ENCODE measurements around the gene RHOC. TPM values are rescaled to one million over a fixed set of nuclear protein-coding genes. Genes with fewer than 3 reads are reported as not detected.

The RHOC gene
- total RNA-seq, 1 donor from 2014 or later = 174 TPM

DNA sequence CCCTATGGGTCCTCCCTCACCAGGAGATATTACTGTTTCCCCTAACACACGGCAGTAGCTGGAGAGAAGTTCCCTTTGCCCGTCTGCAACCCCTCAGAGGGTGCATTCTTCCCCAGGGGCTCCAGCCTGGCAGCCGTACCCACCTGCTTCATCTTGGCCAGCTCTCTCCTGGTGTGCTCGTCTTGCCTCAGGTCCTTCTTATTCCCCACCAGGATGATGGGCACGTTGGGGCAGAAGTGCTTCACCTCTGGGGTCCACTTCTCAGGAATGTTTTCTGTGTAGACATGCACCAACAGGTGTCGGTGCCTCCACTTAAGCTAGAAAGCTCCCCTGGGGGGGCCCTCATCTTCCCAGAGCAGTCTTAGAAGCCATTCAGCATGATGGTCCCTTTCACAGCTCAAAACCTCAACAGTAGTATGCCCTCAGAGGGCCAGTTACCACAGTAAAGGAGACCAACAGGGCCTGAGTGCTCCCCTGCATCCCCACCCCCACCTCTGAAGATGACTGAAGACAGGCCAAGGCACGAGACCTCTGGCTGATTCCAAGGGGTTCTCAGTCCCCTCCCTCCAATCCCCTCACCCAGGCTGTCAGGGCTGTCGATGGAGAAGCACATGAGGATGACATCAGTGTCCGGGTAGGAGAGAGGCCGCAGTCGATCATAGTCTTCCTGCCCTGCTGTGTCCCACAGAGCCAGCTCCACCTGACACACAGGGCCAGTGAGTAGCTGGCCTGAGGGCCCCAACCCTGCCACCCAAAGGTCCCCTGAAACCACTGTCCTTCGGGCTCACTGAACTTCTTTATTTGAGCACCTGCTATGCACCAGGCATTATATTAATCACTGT is 4.3 kb downstream of the RHOC start:
- DNase-seq (ENCODE audit: low read depth) = no peak

DNA sequence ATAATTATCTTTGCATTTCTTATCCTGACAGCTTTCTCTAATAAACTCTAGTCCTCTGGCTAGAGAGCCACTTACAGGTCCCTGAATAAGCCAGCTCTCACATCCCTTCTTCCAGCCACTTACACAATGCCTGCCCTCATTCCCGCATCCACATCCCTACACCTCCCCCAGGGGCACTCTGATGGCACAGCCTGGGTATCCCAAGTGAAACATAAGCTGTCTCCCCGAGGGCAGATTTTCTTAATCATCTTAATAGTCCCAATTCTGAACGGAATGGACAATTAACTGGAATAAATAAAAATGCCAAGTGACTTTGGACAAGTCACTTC is 4.9 kb downstream of the RHOC start:
- no peak for DNase-seq (ENCODE audit: low read depth)

DNA sequence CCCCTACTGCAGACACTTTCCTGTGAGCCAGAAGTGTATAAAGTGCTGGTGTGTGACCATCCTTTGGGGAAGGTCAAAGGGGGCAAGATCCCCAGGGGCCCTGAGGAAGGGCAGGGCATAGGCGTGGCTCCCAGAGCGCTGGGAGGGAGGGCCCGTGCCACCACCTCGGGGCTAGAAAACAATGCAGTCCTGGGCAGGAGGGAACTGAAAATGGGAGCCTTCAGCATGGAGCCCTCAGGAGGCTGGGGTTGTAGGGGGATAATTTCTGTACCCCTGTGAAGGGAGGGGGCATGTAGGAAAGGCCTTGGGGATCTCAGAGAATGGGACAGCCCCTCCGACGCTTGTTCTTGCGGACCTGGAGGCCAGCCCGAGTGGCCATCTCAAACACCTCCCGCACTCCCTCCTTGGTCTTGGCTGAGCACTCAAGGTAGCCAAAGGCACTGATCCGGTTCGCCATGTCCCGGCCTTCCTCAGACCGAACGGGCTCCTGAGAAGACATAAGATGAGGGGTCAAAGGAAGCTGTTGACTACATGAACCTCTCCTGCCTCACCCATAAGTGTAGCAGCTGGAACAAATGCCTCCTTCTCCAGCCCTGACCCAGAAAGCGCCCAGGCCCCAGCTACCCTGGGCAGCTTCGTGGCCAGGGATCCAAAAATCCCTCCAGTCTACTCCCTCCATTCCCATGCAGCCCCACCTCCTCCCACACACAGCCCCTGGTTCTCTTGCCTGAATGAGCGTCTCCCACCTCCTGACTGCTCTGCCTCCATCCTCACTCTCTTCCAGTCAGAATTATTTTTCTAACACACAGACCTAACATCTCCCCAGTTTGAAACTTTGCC is 5.5 kb downstream of the RHOC start:
- peak; percentile 30 for DNase-seq (ENCODE audit: low read depth)

DNA sequence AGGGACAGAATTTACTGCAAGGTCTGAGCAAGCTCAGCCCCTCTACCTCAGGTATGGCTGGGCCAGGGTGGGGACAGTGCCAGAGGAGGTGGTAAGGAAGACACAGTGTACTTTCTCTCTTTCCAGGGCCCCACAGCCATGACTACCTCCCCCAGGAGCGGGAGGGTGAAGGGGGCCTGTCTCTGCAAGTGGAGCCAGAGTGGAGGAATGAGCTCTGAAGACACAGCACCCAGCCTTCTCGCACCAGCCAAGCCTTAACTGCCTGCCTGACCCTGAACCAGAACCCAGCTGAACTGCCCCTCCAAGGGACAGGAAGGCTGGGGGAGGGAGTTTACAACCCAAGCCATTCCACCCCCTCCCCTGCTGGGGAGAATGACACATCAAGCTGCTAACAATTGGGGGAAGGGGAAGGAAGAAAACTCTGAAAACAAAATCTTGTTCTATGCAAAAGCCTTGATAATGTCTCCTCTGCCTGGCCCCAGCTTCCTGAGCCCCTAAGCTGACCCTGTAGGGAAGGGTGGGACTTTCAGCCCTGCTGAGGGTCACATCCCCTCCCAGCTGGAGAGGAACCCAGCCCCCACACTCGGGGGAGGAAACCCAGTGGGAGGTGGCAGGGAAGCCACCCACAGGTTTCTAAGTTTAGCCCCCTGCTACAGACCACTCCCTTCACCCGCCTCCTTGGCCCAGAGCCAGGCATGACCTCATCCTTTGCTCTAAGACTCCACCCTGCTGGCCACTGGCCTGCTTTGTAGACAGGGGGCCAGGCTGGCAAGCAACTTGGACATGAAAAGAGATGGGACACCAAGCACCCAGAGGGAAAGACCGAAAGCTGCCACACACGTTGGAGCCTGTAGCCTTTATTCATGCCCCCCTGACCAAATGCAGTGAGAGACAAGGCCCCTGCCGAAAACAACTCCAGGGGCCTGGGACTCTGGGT is 6.4 kb downstream of the RHOC start:
- peak; percentile 98 for DNase-seq (ENCODE audit: low read depth)

DNA sequence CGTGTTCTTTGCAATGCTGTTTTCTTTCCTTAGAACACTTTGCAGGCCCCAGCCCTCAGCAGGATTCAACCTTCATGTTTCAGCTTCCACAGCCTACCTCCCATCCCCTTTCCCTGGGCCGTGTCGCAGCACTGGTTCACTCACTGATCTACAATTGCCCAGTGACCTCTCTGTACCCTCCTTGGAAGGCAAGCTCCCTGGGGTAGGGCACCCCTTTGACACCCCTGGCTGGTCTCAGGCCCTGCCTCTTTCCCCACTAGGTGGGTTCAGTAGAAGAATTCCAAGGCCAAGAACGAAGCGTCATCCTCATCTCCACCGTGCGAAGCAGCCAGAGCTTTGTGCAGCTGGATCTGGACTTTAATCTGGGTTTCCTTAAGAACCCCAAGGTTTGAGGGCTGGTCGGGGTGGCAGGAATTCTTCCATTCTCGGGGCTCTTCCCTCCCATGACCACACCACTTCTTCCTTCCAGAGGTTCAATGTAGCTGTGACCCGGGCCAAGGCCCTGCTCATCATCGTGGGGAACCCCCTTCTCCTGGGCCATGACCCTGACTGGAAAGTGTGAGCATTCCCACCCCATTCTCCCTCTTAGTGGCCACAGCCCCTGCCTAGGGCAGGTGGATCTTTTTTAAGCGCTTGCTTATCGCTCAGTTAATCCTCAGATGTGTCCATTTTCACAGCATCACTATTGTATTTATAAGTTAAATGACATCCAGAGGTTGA is 7.3 kb downstream of the RHOC start:
- DNase-seq (ENCODE audit: low read depth) = no peak

DNA sequence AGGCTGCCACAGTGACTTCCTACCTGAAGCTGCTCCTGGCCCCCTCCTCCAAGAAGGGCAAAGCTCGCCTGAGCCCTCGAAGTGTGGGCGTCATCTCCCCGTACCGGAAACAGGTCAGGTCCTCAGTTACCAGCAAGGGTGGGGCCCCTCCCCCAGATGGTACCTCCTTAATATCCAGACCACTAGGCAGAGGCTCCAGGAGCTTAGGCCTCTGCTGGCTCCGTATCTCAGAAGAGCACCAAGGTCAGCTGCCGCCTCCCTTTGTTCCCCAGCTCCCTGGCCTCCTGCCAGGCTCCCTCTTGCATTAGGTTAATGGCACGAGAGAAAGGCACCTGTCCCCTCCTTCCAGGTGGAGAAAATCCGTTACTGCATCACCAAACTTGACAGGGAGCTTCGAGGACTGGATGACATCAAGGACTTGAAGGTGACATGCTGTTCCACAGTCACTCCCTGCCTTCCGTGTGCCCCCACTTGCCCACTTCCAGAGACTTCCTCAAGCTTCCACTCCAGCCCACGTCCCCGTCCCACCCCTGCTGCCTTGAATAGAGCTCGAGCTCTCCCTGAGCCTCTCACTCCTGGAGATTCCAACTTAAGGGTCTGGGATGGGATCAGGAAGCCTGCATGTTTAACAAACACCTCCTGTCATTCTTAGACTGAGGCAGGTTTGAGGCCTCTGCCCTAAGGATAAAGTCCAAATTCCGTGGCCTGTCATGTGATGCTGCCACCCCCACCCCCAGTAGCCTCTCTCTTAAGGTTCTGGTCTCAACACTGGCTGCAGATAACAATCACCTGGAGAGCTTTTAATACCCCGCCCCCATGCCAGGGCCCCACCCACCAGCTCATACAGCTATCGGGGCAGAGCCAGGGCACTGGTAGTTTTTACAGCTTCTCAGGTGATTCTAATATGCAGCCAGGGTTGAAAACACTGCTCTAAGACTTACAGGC is 8.3 kb downstream of the RHOC start:
- DNase-seq (ENCODE audit: low read depth) = peak; percentile 33

DNA sequence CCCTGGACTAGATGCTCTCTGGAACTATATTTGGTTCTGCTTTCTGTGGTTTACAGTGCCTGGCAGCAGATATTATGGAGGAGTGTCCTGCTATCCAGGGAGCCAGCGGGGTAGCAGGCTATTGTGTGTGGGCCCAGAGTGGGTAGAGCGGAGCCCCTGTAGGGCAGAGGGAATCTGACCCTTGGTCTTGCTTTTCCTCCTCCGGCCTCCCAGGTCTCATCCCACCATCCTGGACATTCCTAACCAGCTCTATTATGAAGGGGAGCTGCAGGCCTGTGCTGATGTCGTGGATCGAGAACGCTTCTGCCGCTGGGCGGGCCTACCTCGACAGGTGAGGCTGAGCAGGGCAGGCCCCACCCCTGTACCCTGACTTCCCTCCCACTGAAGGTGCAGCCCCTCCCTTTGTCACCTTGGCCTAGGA is 9.1 kb downstream of the RHOC start:
- DNase-seq (ENCODE audit: low read depth) = peak; percentile 49

DNA sequence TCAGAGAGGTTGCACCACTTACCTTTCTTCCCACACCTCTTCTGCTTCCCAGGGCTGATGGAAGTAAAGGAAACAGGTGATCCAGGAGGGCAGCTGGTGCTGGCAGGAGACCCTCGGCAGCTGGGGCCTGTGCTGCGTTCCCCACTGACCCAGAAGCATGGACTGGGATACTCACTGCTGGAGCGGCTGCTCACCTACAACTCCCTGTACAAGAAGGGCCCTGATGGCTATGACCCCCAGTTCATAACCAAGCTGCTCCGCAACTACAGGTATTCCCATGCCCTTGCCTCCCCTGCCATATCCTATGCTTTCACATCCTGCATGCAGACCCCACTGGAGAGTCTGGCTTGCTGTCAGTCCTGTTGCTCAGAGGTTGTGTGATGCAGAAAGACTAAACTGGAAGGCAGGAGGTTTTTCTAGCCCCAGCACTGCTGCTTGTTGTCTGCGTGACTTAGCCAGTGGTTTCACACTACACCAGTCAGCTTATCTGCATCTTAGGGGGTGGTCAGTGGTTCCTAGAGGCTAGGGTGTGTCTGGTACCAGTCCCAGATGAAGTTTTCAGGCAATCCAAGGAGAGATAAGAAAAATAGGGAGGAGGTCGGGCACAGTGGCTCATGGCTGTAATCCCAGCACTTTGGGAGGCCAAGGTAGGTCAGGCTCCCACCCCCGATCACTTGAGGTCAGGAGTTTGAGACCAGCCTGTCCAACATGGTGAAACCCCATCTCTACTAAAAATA is 10.2 kb downstream of the RHOC start:
- peak; percentile 30 for DNase-seq (ENCODE audit: low read depth)

DNA sequence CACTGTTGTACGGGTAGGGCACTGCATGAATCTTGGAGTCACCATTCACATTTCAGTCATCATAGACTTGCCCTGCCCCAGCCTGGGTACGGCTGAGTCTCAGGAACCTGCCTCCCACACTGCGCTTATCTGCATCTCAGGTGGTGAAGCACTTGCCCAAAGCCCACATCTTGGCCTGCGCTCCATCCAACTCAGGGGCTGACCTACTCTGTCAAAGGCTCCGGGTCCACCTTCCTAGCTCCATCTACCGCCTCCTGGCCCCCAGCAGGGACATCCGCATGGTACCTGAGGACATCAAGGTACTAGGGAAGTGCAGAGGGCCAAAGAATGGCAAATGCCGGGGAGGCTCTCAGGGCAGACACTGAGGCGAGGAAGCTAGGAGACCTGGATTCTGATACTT is 11.7 kb downstream of the RHOC start:
- DNase-seq (ENCODE audit: low read depth) = no peak

DNA sequence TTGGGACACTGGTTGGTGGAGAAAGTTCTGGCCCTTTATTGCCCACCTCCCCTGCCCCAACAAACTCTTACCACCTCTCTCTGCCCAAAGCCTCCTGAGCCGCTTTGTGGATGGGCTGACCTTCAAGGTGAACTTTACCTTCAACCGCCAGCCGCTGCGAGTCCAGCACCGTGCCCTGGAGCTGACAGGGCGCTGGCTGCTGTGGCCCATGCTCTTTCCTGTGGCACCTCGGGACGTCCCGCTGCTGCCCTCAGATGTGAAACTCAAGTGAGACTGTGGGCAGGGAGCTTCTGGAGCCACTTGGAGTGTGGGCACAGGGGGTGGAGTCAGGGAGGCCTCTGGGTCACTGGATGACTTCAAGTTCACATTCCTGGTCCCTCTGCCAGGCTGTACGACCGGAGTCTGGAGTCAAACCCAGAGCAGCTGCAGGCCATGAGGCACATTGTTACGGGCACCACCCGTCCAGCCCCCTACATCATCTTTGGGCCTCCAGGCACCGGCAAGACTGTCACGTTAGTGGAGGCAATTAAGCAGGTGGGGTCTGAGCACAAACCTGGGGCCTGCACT is 12.5 kb downstream of the RHOC start:
- DNase-seq (ENCODE audit: low read depth) = peak; percentile 80

DNA sequence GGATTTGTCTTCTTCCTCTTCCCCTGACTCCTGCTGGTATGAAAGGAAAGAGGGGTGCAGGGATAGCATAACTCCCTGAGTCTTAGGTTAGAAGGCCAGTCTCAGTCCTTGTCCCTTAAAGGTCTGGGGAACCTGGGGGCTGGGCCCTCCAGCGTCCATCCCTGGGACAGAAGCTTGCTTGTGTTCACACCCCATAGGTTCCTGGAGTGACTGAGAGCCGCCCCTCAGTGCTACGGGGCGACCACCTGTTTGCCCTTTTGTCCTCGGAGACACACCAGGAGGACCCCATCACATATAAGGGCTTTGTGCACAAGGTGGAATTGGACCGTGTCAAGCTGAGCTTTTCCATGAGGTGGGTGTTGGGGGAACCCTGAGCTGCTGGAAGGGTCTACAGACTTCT is 13.1 kb downstream of the RHOC start:
- DNase-seq (ENCODE audit: low read depth) = no peak

DNA sequence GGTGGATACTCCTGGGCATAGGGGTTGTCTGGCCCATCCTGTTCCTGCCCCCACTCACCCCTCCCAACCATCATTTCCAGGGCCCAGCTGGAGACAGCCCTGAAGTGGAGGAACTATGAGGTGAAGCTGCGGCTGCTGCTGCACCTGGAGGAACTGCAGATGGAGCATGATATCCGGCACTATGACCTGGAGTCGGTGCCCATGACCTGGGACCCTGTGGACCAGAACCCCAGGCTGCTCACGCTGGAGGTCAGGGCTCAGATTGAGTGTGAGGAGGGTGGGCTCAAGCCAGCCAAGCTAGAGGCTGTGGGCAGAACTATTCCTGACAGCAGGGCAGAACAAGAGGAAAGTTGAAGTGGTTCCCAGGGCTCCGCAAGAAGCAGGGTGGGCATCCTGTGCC is 14.2 kb downstream of the RHOC start:
- no peak for DNase-seq (ENCODE audit: low read depth)

DNA sequence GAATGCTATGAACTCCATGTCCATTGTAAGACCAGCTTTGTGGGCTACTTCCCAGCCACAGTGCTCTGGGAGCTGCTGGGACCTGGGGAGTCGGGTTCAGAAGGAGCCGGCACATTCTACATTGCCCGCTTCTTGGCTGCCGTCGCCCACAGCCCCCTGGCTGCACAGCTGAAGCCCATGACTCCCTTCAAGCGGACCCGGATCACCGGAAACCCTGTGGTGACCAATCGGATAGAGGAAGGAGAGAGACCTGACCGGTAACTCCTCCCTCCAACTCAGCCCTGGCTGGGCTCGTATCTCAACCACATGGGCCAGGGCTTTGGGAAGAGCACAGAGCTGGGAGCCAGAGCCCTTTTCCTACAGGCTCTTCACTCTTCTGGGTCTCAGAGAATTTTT is 17.1 kb downstream of the RHOC start:
- no peak for DNase-seq (ENCODE audit: low read depth)

DNA sequence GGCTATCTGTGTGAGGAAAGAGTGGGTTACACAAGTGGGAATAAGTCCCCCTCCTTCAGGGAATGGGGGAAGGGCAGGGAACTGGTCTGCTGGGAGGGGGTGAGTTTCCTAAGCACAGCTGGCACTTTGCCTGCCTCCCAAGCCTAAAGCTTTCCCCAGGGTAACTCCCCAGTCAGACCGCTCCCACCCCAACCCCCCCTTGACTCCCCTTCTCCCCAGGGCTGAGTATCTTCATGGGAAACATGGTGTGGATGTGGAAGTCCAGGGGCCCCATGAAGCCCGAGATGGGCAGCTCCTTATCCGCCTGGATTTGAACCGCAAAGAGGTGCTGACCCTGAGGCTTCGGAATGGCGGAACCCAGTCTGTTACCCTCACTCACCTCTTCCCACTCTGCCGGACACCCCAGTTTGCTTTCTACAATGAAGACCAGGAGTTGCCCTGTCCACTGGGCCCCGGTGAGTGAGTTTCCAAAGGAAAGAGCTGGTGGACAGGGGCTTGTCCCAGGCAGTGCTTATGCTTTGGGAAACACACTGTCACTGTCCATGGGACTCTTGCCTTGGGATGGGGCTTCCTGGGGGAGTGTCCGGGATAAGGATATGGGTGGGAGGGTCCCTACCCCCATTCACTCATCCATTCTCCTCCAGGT is 17.6 kb downstream of the RHOC start:
- DNase-seq (ENCODE audit: low read depth) = no peak

DNA sequence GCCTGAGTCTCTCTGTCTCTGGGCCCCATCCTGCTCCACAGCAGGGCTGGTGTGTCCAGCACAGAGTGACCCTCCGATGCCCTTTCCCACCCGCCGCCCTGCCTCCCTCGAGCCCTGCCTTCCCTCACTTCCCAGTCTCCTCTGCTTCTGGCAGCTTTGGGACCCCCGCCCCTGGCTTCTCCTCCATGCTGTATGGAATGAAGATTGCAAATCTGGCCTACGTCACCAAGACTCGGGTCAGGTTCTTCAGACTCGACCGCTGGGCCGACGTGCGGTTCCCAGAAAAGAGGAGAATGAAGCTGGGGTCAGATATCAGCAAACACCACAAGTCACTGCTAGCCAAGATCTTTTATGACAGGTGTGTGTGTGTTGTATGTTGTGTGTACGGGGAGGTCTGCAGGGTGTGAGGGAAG is 18.1 kb downstream of the RHOC start:
- DNase-seq (ENCODE audit: low read depth) = peak; percentile 40

DNA sequence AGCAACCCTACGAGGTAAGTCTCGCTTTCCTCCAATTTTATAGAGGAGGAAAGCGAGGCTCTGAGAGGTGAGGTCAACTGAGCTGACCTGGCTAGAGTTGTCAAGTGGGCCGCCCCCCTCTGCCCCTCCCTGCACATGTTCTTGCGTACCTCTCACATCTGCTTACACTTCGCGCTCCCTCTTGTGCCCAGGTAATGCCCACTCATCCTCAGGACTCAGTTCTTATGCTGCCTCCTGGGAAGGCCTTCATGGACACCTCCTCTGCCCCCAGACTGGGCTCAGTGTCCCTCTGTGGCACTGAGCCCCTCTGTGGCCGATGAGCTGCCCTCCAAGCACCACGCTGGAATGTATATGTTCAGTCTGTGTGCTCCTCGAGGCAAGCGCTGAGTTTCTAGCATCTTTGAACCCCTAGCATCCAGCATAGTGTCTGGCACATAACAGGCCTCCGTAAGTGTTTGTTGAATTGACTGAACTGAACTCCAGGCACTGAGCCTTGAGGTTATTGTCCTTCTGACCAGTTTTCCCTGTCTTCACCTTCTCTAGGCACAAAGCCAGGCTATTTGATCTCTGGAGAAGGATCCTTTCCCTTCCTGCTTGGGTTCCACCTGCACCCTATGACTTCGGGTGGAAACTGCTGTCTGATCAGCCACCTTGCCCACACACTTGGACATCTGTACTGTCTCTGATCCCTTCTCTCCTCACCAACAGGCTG is 19.0 kb downstream of the RHOC start:
- no peak for DNase-seq (ENCODE audit: low read depth)

DNA sequence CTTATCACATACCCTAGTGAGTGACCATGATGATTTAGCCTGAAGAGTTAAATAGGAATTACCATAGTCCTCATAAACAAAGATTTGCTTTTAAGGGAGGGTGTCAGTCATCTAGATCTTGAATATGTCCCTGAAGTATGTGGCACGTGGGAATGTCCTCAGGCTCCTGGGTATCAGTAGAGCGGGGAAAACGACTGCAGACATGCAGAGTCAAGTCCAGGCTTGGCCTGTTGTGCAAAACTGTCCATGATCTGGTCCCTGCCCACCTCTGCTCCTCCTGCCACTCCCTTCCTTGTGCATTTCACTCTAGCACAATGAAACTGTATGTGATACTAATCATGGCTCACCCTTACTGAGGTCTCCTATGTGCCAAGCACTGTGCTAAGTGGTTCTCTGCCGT is 19.6 kb downstream of the RHOC start:
- DNase-seq (ENCODE audit: low read depth) = no peak

Data from myocyte (in vitro differentiated cells).